SKM-1 treated with dmso at 0.1 percent for 144 hours (cell line): Measurements from ENCODE around the gene OR51B5.
"Not testable (repeated sequence)": the region's sequence is repeated elsewhere in the genome, so short reads cannot be mapped to it uniquely, and the experiment has no call there.

Source experiments
- DNase-seq: peaks from one replicate; lab custom pipeline; 2025; ENCODE audit not compliant: unreplicated experiment; lab: John Stamatoyannopoulos, UW

The OR51B5 gene, protein sequence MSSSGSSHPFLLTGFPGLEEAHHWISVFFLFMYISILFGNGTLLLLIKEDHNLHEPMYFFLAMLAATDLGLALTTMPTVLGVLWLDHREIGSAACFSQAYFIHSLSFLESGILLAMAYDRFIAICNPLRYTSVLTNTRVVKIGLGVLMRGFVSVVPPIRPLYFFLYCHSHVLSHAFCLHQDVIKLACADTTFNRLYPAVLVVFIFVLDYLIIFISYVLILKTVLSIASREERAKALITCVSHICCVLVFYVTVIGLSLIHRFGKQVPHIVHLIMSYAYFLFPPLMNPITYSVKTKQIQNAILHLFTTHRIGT

DNA sequence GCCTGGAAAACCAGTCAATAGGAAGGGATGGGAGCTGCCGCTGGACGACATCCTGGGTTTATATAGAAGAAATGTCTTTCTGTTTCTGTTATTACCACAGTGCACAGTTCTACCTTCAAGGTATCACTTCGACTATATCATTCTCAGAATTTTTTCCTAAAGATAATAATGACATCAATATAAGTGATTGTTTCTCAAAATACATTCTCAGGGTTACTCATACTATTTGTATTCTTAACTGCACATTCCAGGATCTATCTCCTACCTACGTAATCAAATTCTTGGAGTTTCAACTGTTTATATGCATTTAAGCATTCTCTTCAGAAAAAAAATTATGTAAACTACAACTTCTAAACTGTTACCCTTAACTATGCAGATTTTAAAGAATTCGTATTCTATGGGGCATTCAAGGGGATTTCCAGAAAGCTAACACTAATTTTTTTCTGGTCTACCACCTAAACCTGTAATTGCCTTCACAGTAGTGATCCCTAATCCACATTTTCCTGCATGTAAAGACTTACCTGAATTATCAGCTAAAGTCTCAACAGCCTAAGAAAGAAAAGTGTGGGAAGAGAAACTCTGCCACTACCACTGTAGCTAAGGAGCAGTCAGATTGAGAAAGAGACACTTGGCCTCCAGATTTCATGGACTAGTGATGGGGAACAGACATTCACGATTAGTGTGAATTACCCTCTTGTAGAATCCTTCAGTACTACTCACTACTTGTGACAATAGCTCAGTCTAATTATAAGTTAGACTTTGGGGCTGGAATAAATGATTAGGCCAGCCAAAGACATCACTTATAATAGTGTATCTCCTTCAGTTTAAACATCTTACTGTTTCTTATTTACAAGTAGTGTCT lies at the start of gene OR51B5:
OR51B5 (minus strand) TSS at position 51 of the 862 bp plus-strand sequence; CDS start at position 51, 0 bp downstream.
- DNase-seq = no peak

DNA sequence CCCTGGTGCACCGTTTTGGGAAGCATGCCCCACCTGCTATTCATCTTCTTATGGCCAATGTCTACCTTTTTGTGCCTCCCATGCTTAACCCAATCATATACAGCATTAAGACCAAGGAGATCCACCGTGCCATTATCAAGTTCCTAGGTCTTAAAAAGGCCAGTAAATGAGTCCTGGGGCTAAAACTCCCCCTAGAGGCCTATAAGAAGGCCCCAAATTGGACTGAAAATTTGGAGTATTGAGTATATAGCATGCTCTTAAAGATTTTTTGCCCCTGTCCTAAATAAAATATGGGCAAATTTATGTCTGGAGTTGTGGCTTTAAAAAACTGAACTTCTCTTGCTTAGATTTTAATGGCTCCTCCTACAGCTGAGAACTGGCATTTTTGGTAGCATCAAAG lies 46.9 kb upstream of the OR51B5 start:
- DNase-seq = no peak

DNA sequence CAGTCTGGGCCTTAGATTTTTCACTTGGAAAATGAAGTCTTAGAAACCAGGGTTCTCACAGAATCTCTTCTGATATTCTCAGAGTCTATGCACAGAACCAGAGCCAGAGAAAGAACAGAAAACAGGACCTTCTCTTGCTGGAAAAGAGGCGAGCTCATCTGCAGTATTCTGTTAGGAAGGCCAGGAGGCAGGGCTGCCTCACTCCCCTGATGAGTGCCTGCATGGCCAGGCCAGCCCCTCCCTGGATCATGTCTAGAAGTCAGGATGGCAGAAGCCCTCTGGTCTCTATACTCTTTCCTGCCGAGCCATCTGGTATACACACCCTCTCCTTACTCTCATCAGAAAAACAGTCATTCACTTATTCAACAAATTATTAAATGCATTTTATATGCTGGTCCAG lies 41.0 kb upstream of the OR51B5 start:
- DNase-seq = no peak

DNA sequence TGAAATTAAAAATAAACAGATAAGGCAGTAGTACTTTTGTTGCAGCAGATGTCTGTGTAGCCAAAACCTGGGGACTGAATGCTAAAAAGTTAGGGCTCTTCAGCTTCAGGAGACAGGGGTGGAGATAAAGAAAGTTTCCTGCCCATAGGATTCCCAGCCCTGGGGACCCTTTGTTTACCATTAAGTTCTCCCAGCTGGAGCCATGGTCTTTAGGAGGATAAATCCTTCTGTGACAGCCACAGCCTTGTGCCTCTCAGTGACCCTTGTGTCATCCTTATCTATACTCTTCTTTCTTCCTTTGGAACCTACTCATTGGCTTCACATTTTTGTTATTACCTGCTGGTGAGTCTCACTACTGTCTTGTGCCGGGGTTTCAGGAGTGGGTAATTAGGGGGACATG lies 40.3 kb upstream of the OR51B5 start, which contains the start of gene OR51M1:
OR51M1 (plus strand) TSS at position 237 of the 400 bp plus-strand sequence. CDS start 5,587 bp downstream, outside the sequence.
- DNase-seq = no peak

DNA sequence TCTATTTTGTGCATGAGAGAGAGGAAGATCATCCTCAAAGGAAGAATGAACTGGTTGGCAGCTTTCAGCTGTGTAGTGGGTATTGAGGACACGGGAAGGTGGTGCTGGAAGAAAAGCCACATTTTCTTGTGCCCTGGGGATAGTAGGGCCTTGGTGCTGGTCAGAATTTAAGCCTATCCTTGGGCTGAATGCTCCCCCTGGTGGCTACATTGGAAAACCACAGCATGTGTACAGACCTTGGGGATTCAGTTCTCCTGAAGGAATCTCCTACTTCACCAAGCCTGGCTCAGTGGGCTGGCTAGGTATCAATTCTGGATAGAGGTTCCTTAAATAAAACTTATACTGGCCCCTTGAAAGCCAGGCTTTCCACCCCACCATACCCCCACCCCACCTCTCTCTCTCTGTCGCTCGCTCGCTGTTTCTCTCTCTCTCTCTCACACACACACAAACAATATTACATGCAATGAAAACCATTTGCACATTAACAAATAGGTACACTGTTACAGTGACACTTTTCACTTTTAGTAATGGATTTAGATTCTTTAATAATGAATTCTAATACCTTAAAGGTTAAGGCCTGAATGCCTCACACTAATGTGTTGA lies 37.5 kb upstream of the OR51B5 start:
- DNase-seq = peak; percentile 49

DNA sequence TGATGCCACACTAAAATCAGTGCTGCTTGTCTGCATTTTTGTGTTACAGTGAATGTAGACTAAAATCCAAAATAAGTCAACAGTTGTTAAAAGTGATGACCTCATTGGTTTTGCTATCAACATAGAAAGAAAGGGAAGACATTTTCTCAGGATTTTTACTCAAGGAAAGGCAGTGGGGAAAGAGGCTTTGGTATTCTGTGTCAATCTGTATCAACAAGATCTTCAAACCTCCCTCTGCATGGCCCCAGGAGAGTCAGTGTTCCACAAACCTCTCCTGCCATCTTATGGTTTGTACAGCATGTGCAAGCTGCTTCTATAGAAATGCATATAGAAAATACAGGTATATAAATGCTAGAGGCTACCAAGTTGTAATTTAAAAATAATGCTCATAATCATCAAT lies 26.5 kb upstream of the OR51B5 start:
- DNase-seq = peak; percentile 5

DNA sequence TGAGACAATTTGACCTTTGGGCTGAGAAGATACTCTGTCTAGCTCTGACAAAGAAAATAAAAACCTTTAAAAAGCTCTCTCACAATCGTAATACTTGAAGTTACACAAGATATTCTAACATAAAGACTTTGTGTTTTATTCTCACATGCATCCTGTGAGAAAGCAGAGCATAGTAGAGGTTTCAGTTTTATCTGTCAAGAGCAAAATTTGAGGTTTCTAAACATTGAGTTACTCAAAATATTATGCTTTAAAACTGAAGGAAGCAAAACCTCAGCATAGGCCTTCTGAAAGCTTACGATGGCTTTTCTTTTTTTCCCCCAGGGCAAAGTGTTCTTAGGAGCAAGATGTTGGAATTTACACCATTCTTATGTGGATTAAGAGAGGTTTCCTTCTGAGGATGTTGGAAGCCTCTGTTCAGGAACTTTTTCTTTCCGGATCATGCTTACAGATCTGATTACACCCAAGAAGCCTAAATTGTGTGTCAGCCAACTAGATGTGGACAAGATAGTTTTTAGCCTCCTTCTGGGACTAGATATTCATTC lies 25.2 kb upstream of the OR51B5 start:
- DNase-seq = no peak

DNA sequence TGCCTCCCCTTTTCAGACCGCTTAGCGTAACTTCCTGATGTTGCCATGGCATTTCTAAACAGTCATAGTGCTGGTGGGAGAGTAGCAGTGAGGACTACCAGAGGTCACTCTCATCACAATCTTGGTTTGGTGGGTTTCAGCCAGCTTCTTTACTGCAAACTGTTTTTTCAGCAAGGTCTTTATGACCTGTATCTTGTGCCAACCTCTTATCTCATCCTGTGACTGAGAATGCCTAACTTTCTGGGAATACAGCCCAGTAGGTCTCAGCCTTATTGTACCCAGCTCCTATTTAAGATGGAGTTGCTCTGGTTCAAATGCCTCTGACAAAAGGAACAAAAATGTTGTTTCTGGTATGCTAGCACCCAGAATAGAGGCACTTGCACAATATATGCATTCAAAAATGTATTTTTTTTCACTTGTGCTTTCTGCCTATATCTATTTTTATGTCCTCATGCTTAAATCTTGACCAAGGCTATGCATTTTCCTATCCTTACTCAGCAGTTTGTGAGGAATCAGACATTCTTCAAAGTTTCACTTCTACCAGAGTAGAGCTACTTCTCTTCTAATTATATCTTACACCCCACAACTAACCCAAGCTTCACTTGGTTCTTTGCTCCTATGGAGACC lies 24.2 kb upstream of the OR51B5 start:
- no peak for DNase-seq

DNA sequence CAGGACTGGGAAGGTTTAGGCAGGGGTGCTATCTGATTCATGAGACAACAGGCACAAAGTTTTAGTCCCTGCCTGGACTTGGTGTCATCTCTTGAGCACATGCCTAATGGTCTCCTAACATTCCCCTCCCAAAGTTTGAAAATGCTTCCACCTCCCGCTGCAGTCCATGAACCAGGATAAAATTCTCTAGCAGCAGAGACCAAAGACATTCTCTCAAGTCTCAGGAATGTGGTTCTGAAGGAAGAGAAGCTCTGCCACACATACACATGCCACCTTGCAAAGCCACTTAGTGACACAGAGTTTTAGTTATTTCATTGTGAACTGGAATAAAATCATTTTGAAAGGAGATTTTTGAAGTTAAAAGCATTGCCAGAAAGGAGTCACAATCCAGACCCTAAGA lies 23.5 kb upstream of the OR51B5 start:
- no peak for DNase-seq

DNA sequence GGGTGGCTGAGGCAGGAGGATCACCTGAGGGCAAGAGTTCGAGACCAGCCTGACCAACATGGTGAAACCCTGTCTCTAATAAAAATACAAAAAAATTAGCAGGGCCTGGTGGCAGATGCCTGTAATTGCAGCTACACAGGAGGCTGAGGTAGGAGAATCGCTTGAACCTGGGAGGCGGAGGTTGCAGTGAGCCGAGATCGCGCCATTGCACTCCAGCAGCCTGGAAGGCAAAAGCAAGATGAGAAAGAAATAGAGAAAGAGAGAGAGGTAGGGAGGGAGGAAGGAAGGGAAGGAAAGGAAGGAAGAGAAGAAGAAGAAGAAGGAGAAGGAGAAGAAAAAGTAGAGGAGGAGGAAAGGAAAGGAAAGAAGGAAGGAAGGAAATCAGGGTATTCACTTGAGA lies 23.0 kb upstream of the OR51B5 start:
- DNase-seq = not testable (repeated sequence)

DNA sequence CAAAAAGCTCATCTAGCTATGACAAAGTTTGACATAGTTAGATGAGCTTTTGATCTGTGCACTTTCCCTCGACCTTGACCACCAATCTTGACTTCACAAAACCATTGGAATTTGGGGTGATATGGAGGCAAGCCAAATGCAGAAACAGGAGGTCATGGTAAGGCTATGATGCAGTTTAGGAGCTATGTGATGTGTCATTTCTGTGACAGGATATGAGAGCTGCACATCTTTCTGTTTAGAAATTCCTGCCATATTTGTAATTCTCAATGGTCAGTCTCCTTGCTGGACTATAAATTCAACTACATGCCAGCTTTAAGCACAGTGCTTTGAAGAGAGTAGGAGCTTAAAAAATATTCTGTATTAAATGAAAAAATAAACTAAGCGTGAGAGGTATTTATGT lies 20.9 kb upstream of the OR51B5 start:
- DNase-seq = no peak

DNA sequence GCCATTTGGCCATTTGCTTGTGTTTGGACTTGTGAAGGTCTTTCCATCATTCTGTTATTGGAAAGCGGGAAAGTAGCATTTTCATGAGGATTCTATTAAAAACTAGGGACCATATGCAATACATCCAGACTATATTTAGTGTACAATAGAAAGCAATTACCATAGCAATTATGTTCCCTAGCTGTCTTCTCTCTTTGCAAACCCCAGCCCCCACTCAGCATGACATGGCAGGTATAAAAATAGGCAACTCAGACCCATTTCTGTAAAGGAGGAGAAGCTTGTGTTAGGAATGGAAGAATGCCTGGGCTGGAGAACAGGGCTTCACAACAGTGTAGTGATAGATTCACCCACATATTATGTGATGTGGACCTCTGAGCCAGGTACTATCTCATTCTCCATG lies 20.4 kb upstream of the OR51B5 start:
- no peak for DNase-seq

DNA sequence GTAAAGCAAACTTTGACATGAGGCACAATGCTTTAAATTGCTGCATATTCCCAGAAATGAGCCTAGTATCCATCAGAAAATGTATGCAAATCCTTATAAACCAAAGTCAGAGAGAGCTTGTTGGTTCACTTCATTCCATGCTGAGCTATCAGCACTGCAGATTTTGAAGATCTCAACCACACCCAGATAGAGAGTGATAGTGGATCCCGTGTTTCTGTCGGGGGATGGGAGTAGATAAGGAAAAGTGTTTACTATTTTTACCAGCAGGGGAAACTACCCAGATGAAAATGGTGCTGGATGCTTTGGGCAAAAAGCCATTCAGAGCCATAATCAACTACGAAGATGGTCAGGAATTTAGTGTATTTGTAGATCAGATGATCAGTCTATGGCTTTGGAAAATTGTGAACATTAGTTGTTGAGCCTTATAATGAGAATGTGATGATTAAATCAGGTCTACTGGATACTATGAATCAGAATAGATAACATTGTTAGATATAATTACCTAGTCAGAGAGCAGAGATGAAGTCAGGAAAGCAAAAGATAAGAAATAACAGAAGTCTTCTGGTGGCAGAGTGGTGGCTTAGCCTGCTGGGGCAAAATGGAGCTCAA lies 18.8 kb upstream of the OR51B5 start:
- no peak for DNase-seq

DNA sequence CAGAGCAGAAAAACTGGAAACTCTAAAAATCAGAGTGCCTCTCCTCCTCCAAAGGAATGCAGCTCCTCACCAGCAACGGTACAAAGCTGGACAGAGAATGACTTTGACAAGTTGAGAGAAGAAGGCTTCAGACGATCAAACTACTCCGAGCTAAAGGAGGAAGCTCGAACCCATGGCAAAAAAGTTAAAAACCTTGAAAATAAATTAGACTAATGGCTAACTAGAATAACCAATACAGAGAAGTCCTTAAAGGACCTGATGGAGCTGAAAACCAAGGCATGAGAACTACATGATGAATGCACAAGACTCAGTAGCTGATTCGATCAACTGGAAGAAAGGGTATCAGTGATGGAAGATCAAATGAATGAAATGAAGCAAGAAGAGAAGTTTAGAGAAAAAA lies 12.7 kb upstream of the OR51B5 start:
- not testable (repeated sequence) for DNase-seq

DNA sequence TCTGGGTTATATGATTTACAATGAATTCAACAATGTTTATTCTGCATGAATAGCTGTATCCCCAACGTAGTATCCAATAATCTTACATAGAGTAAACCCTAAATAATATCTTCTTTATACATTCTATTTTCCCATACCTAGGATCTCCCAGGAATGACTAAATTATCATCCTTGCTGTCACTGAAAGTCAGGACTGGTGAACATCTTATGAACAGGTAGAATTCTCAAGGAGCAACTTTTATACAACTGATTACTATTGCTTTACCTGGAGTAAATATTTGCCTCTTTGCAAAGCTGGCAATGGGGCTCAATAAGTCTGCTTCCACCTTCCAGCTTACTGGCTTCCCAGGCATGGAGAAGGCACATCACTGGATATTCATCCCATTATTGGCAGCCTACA lies 7.9 kb upstream of the OR51B5 start, which contains the start of gene OR51B6:
OR51B6 (plus strand) TSS at position 301 of the 400 bp plus-strand sequence; CDS start at position 301, 0 bp downstream.
- DNase-seq = no peak

DNA sequence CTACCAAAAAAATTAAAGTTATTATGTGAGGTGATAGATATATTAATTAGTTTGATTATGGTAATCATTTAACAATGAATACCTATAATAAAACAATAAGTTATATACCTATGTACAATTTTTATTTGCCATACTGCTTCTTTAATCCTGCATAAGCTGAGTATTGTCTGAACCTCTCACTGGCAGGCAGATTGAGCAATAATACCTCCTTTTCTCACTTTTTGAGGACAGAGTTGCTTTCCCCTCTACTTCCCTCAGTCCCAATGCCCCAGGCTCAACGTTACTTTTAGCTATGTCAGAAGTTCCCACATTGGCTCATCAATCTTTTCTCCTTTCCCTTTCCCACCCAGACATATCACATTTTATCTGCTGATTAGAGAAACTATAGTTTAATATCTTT lies 6.2 kb upstream of the OR51B5 start:
- no peak for DNase-seq

DNA sequence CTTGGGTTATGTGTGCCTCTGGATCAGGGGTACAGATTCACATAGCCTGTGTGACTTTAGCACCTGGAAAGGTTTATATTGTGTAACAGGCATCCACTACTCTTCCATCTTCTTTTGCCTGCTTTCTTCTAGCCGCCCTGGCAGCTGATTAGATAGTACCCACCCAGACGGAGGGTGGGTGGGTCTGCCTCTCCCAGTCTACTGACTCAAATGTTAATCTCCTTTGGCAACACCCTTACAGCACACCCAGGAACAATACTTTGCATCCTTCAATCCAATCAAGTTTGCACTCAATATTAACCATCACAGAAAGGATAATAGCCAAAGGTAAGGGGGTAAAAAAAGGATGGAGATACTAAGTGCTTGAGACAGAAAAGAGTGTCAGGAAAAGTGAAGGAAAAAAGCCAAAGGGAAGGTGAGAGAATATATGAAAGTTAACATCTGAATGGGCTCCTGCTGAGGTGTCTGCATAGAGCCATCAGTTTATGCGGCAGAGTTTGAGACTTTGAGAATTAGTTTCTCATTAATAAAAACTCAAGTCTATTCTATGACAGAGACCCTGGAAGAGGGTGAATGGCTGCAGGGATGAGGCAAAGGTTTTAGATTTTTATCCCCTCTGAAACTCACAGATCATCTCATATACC lies 5.3 kb upstream of the OR51B5 start:
- no peak for DNase-seq

DNA sequence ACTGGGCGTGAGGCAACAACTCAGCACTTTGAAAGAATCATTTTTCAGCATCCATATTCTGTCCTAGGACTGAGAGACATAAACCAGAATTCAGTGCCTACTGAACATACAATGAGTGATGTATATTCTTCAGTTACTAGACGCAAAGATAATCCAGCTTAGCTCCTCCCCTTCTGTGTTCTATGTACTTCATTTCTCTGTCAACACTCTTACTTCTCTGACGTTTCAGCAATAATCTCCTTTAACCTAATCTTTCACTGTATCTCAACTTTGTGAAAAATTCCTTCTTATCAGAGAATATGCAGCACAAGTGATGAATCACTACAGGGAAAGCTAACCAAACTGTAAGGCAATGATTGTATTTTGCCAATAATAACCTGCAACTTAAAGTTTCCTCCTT lies 2.5 kb upstream of the OR51B5 start:
- DNase-seq = no peak

DNA sequence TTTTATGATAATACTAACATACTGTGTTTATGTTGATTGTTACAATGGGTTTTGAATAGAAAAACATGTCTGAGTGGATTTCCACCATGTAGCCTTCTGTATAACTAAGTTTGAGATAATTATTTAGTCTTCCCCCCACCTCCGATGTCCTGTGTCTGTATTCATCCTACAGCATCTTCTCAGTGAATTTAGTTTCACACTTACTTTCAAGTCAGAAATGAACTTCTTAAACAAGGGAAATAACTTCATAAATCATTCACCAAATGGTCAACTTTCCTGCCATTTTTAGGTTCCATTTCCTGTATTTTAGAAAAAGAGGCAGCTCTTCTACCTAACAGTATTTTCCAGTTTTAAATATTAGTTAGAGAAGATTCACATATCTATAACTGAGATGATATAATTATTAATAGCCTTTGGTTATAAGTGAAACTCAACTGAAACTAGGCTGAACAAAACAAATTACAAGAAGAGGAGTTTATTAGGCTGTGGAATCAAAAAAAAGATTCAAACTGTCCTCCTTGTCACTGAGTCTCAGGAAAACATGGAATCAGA lies 3.5 kb downstream of the OR51B5 start:
- DNase-seq = no peak

DNA sequence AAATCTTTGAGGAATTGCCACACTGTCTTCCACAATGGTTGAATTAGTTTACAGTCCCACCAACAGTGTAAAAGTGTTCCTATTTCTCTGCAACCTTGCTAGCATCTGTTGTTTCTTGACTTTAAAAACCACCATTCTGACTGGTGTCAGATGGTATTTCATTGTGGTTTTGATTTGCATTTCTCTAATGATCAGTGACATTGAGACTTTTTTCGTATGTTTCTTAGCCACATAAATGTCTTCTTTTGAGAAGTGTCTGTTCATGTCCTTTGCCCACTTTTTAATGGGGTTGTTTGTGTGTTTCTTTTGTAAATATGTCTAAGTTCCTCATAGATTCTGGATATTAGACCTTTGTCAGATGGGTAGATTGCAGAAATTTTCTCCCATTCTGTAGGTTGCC lies 6.1 kb downstream of the OR51B5 start:
- DNase-seq = not testable (repeated sequence)
